Endodermal cell (in vitro differentiated cells): ENCODE data around the gene RPS6KC1. TPM values are rescaled to one million over a fixed set of nuclear protein-coding genes. Genes with fewer than 3 reads are reported as not detected.

Source experiments
- DNase-seq: peaks from one replicate; pipeline ENCODE4 v3.0.0-alpha.2; 2017
- H3K27ac ChIP-seq: 2 replicates; pipeline ENCODE4 v1.5.1; 2013; ENCODE audit warnings: mild to moderate bottlenecking, low read depth, low read length, moderate library complexity
- H3K27me3 ChIP-seq: 2 replicates; pipeline ENCODE4 v1.6.1; 2013; ENCODE audit warnings: mild to moderate bottlenecking, low read length, moderate library complexity; ENCODE audit not compliant: insufficient read depth, control insufficient read depth, poor library complexity, severe bottlenecking
- H3K36me3 ChIP-seq: 2 replicates; pipeline ENCODE4 v1.7.0; 2013; ENCODE audit warnings: mild to moderate bottlenecking, low read length, moderate library complexity; ENCODE audit not compliant: control insufficient read depth, insufficient read depth
- H3K4me1 ChIP-seq: one replicate; pipeline ENCODE4 v1.7.0; 2013; ENCODE audit warnings: low read length; ENCODE audit not compliant: control insufficient read depth, insufficient read depth
- H3K4me3 ChIP-seq: 2 replicates; pipeline ENCODE4 v1.5.1; 2013; ENCODE audit warnings: mild to moderate bottlenecking, low read length, moderate library complexity
- H3K9ac ChIP-seq: 2 replicates; pipeline ENCODE4 v1.6.1; 2013; ENCODE audit warnings: mild to moderate bottlenecking, low read length, moderate library complexity; ENCODE audit not compliant: poor library complexity, severe bottlenecking; ENCODE audit errors: extremely low read depth
- H3K9me3 ChIP-seq: 2 replicates; pipeline ENCODE4 v1.6.1; 2013; ENCODE audit warnings: mild to moderate bottlenecking, low read length, moderate library complexity; ENCODE audit not compliant: control insufficient read depth
- H3K27ac Mint-ChIP-seq: 2 replicates; pipeline ENCODE4 v1.8.0; 2020; ENCODE audit warnings: mixed read lengths
- H3K27me3 Mint-ChIP-seq: 2 replicates; pipeline ENCODE4 v1.8.0; 2021; ENCODE audit warnings: mild to moderate bottlenecking, mixed read lengths; ENCODE audit not compliant: insufficient read depth
- H3K36me3 Mint-ChIP-seq: 2 replicates; pipeline ENCODE4 v1.8.0; 2020; ENCODE audit warnings: low read depth, mixed read lengths
- H3K4me1 Mint-ChIP-seq: 2 replicates; pipeline ENCODE4 v1.8.0; 2020; ENCODE audit warnings: mixed read lengths
- H3K4me3 Mint-ChIP-seq: 2 replicates; pipeline ENCODE4 v1.8.0; 2020; ENCODE audit warnings: mild to moderate bottlenecking, moderate library complexity, mixed read lengths
- H3K9me3 Mint-ChIP-seq: 2 replicates; pipeline ENCODE4 v1.8.0; 2020; ENCODE audit warnings: mild to moderate bottlenecking, mixed read lengths
- CTCF ChIP-seq: fragments of 200-600 bp; sonication (generic); conservative IDR thresholded peaks from 2 replicates; pipeline ENCODE4 v1.5.0; 2021; ENCODE audit warnings: antibody characterized with exemption, mild to moderate bottlenecking
- WGBS, 2 experiments: methylation state at CpG; one replicate each; pipeline versions ENCODE4 v1.1.5 to v1.1.7; 2013; ENCODE audit warnings: missing lambda C conversion rate in 2 of 2, mixed read lengths in 1 of 2; ENCODE audit not compliant: insufficient coverage in 1 of 2, insufficient read length in 1 of 2; 5-methylcytosine and 5-hydroxymethylcytosine counted together
- total RNA-seq, 2 donors: library from RNA; stranded (reverse); fragmentation: NEBNext Ultra II Directional in 1 of 2; extraction: Animal tissue kit (Norgen Biotek cat#: 25700) in 1 of 2; gene quantifications; 2 replicates in 1 of 2; 3 replicates in 1 of 2; pipeline ENCODE4 v1.2.1, GENCODE V29; 2021

The RPS6KC1 gene
- total RNA-seq, 2 donors from 2014 or later, result 31.4 to 36.3 TPM

- Mint-ChIP-seq H3K27me3 (no peaks in the 10 kb centered on the region), H3K4me1 (peaks cover 31% of the 10 kb centered on the region), H3K9me3 (peaks cover 9% of the 10 kb centered on the region), H3K27ac (no peak overlapping the region), H3K36me3 (peaks cover 4% of the 10 kb centered on the region), H3K4me3 (no peak overlapping the region)
- peaks cover 10% of the 10 kb centered on the region for H3K4me1 ChIP-seq
- DNase-seq, result peak; percentile 65
- peaks cover 16% of the 10 kb centered on the region for H3K9me3 ChIP-seq
- TF ChIP-seq CTCF, result peak; percentile 53
- no peak overlapping the region for H3K4me3 ChIP-seq
- H3K27me3 ChIP-seq, result no peaks in the 10 kb centered on the region
- H3K36me3 ChIP-seq, result peaks cover 5% of the 10 kb centered on the region
- no peak overlapping the region for H3K27ac ChIP-seq
- WGBS, 2 experiments, result 95% methylated on average over 1 of the region's 1 CpG; no CpG with 5 or more reads in 1 of the 2 experiments
- no peak overlapping the region for H3K9ac ChIP-seq
Observed at GRCh38 chr1:213061263-213061662, 10.2 kb downstream of the RPS6KC1 start.

- Histone ChIP-seq H3K4me1 (peaks cover 14% of the 10 kb centered on the region), H3K9me3 (no peaks in the 10 kb centered on the region), H3K36me3 (peaks cover 5% of the 10 kb centered on the region), H3K9ac (peak overlapping the region; percentile 63), H3K4me3 (peak overlapping the region; percentile 48), H3K27ac (no peak overlapping the region), H3K27me3 (no peaks in the 10 kb centered on the region)
- no peaks in the 10 kb centered on the region for H3K27me3 Mint-ChIP-seq
- no peaks in the 10 kb centered on the region for H3K36me3 Mint-ChIP-seq
- 81 to 92% methylated on average over 5 of the region's 5 CpGs for WGBS, 2 experiments
- H3K27ac Mint-ChIP-seq, result peak overlapping the region; percentile 89
- no peak overlapping the region for H3K4me3 Mint-ChIP-seq
- peaks cover 51% of the 10 kb centered on the region for H3K4me1 Mint-ChIP-seq
- no peak for TF ChIP-seq CTCF
- no peak for DNase-seq
- H3K9me3 Mint-ChIP-seq, result no peaks in the 10 kb centered on the region
Observed at GRCh38 chr1:213065800-213066199, 14.8 kb downstream of the RPS6KC1 start.

GRCh38 chr1:213066363-213066762, 15.3 kb downstream of the RPS6KC1 start:
- Histone ChIP-seq H3K9ac (peak overlapping the region; percentile 63), H3K36me3 (peaks cover 5% of the 10 kb centered on the region), H3K4me1 (peaks cover 14% of the 10 kb centered on the region), H3K27ac (peak overlapping the region; percentile 19), H3K27me3 (no peaks in the 10 kb centered on the region), H3K9me3 (no peaks in the 10 kb centered on the region), H3K4me3 (peak overlapping the region; percentile 48)
- H3K27ac Mint-ChIP-seq, result peak overlapping the region; percentile 89
- H3K36me3 Mint-ChIP-seq, result no peaks in the 10 kb centered on the region
- 6 to 20% methylated on average over 1 to 2 of the region's 2 CpGs for WGBS, 2 experiments
- H3K4me3 Mint-ChIP-seq, result no peak overlapping the region
- DNase-seq, result peak; percentile 62
- H3K27me3 Mint-ChIP-seq, result no peaks in the 10 kb centered on the region
- H3K4me1 Mint-ChIP-seq, result peaks cover 50% of the 10 kb centered on the region
- TF ChIP-seq CTCF, result no peak
- H3K9me3 Mint-ChIP-seq, result no peaks in the 10 kb centered on the region
